Sigmoid colon (tissue), 4 donors: ENCODE data around the gene SNTG2.

Experiments
- POLR2AphosphoS5 ChIP-seq, 4 donors: sonication (generic); formaldehyde crosslinking; IDR thresholded peaks; one replicate each; pipeline ENCODE4 v1.6.1; 2017; ENCODE audit warnings: antibody characterized with exemption in 4 of 4
- TF ChIP-seq, protein P1 (sequence below), 4 experiments: fragments of 450-650 bp in 3 of 4; fragments of 200-600 bp in 1 of 4; IDR thresholded peaks; one replicate each; pipeline ENCODE4 v1.5.1; 2016 to 2019; ENCODE audit warnings: antibody characterized with exemption in 4 of 4, mild to moderate bottlenecking in 3 of 4, moderate library complexity in 2 of 4

DNA sequence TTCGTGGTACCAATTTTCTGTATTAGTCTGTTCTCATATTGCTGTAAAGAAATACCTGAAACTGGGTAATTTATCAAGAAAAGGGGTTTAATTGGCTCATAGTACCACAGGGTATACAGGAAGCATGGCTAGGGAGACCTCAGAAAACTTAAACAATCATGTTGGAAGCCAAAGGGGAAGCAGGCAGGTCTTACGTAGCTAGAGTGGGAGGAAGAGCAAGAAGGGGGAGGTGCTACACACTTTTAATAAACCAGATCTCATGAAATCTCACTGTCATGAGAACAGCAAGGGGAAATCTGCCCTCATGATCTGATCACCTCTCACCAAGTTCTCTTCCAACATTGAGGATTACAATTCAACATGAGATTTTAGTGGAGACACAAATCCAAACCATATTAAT lies 235.8 kb downstream of the SNTG2 start:
- TF ChIP-seq, protein P1, sequence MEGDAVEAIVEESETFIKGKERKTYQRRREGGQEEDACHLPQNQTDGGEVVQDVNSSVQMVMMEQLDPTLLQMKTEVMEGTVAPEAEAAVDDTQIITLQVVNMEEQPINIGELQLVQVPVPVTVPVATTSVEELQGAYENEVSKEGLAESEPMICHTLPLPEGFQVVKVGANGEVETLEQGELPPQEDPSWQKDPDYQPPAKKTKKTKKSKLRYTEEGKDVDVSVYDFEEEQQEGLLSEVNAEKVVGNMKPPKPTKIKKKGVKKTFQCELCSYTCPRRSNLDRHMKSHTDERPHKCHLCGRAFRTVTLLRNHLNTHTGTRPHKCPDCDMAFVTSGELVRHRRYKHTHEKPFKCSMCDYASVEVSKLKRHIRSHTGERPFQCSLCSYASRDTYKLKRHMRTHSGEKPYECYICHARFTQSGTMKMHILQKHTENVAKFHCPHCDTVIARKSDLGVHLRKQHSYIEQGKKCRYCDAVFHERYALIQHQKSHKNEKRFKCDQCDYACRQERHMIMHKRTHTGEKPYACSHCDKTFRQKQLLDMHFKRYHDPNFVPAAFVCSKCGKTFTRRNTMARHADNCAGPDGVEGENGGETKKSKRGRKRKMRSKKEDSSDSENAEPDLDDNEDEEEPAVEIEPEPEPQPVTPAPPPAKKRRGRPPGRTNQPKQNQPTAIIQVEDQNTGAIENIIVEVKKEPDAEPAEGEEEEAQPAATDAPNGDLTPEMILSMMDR (IDR thresholded peaks at IDR 0.05) = no peak
- TF ChIP-seq POLR2AphosphoS5 (IDR thresholded peaks at IDR 0.05) = no peak
